ENCODE measurements around the gene NKX6-2. TPM values are rescaled to one million over a fixed set of nuclear protein-coding genes. Genes with fewer than 3 reads are reported as not detected.
"Not testable (repeated sequence)": the region's sequence is repeated elsewhere in the genome, so short reads cannot be mapped to it uniquely, and the experiment has no call there.

The NKX6-2 gene
- total RNA-seq, 2 experiments from 2014 or later, result not detected

DNA sequence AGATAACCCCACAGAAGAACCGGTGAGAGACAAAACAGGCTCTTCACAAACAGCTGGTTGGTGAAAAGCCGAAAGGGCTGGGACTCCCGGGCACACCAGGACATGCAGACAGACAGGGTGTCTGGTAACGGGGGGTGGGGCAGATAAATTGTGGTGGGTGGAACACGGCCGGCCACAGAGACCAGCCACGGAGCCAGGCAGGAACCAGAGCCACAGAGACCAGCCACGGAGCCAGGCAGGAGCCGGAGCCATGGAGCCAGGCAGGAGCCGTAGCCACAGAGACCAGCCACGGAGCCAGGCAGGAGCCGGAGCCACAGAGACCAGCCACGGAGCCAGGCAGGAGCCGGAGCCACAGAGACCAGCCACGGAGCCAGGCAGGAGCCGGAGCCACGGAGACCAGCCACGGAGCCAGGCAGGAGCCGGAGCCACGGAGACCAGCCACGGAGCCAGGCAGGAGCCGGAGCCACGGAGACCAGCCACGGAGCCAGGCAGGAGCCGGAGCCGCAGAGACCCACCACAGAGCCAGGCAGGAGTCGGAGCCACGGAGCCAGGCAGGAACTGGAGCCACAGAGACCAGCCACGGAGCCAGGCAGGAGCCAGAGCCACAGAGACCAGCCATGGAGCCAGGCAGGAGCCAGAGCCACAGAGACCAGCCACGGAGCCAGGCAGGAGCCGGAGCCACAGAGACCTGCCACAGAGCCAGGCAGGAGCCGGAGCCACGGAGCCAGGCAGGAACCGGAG lies 40.0 kb upstream of the NKX6-2 start:
- H3K36me3 Mint-ChIP-seq (ENCODE audit: low read depth); H3K4me1 Mint-ChIP-seq (ENCODE audit: low read depth); H3K9me3 Mint-ChIP-seq (ENCODE audit: insufficient read depth); POLR2A ChIA-PET; CTCF ChIA-PET; H3K27ac Mint-ChIP-seq; DNase-seq; H3K4me3 Mint-ChIP-seq; H3K27me3 Mint-ChIP-seq (ENCODE audit: low read depth); ATAC-seq: not testable (repeated sequence)

GRCh38 chr10:132820056-132820455 lies 34.1 kb upstream of the NKX6-2 start:
- CTCF ChIA-PET, result no interaction called here
- H3K27me3 Mint-ChIP-seq (ENCODE audit: low read depth), result no peaks in the 10 kb centered on the region

DNA sequence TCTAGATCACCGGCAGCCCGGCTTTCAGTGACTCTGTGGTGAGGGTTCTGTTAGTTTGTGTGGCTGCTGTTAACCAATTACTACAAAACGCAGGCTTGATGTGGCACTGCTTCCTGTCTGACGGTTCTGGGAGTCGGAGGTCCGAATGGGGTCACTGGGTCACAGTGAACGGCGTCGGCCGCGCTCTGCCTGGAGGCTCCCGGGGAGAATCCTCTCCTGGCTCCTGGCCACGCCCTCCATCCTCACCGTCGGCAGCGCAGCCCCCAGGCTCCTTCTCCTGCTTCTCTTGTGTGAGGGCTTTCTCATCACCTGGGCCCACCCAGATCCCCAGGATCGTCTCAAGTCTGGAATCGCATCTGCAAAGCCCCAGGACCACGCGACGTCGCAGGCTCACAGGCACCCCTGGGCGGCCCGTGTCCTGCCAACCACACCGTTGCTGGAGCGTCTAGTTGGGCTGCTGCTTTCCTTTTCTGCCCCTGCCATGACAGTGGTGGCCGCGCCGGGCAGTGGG lies 31.8 kb upstream of the NKX6-2 start:
- no peaks in the 10 kb centered on the region for H3K9me3 Mint-ChIP-seq (ENCODE audit: insufficient read depth)
- peaks cover 2% of the 10 kb centered on the region for H3K36me3 Mint-ChIP-seq (ENCODE audit: low read depth)
- ATAC-seq (no peak), DNase-seq (no peak)
- H3K27me3 Mint-ChIP-seq (ENCODE audit: low read depth), result no peaks in the 10 kb centered on the region
- no peaks in the 10 kb centered on the region for H3K4me1 Mint-ChIP-seq (ENCODE audit: low read depth)
- CTCF ChIA-PET, result interaction anchor here (1.6 kb wide), 1 partner anchor 163 kb away, joined by 3 read pairs; no protein-coding TSS in a partner anchor
- no peak overlapping the region for H3K4me3 Mint-ChIP-seq
- POLR2A ChIA-PET, result no interaction called here
- no peak overlapping the region for H3K27ac Mint-ChIP-seq

More at GRCh38 chr10:132820056-132820455, 34.1 kb upstream of the NKX6-2 start:
- no peak overlapping the region for H3K4me3 Mint-ChIP-seq
- DNase-seq (no peak), ATAC-seq (no peak)
- H3K9me3 Mint-ChIP-seq (ENCODE audit: insufficient read depth), result no peaks in the 10 kb centered on the region
- no peaks in the 10 kb centered on the region for H3K4me1 Mint-ChIP-seq (ENCODE audit: low read depth)
- H3K36me3 Mint-ChIP-seq (ENCODE audit: low read depth), result peaks cover 2% of the 10 kb centered on the region
- POLR2A ChIA-PET, result no interaction called here
- no peak overlapping the region for H3K27ac Mint-ChIP-seq

GRCh38 chr10:132816718-132817117 lies 30.8 kb upstream of the NKX6-2 start:
- DNase-seq (no peak), ATAC-seq (no peak)
- CTCF ChIA-PET, result no interaction called here
- Mint-ChIP-seq H3K4me1 (ENCODE audit: low read depth) (no peaks in the 10 kb centered on the region), H3K36me3 (ENCODE audit: low read depth) (peaks cover 2% of the 10 kb centered on the region), H3K4me3 (no peak overlapping the region), H3K27ac (no peak overlapping the region), H3K9me3 (ENCODE audit: insufficient read depth) (no peaks in the 10 kb centered on the region), H3K27me3 (ENCODE audit: low read depth) (no peaks in the 10 kb centered on the region)
- POLR2A ChIA-PET, result no interaction called here

DNA sequence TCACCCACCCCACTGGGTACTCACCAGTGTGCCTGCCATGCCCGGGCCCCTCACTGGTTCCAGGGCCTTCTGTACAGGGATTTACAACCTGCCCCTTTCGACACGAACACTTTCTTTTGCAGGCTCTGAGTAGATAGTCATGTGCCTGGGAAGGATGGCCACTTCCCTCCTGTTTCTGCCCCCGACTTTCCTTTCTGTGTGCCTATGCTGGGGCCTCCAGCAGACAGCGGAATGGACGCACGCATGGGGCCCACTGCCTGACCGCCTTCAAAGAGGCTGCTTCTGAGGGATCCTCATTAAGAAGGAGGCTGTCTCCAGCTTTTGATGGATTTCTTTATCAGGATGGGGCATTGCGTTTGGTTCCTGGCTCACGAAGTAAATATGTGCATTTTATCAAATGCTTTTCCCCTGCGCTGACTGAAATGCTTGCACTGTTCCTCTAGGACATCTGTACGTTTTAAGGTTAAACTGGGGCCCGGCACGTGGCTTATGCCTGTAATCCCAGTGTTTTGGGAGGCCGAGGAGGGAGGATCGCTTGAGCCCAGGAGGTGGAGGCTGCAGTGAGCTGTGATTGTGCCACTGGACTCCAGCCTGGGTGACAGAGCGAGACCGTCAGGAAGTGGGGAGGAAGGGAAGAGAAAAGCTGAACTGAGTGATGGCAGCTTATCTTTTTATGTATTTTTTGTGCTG lies 29.4 kb upstream of the NKX6-2 start:
- Mint-ChIP-seq H3K36me3 (ENCODE audit: low read depth) (peaks cover 2% of the 10 kb centered on the region), H3K27ac (no peak overlapping the region), H3K27me3 (ENCODE audit: low read depth) (no peaks in the 10 kb centered on the region), H3K9me3 (ENCODE audit: insufficient read depth) (no peaks in the 10 kb centered on the region), H3K4me3 (no peak overlapping the region), H3K4me1 (ENCODE audit: low read depth) (no peaks in the 10 kb centered on the region)
- ChIA-PET POLR2A (no interaction called here), CTCF (no interaction called here)
- no peak for ATAC-seq
- no peak for DNase-seq

DNA sequence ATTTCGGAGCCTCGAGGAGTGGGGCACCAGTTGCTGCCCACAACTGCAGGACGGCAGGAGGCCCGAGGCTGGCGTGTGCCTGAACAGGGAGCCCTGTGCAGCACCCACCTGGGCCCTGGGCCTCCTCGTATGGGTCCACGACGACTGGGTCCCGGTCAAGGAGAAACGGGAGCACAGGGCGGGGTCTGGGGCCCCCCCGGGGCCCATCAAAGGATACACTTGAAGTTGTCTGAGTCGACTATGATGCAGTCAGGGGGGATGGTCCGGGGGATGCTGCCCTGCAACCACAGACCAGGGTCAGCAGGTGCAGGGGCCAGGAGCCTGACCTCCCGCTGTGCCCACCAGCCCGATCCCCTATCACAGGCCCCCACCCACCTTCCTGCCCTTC lies 28.5 kb upstream of the NKX6-2 start:
- Mint-ChIP-seq H3K4me1 (ENCODE audit: low read depth) (no peaks in the 10 kb centered on the region), H3K27ac (no peak overlapping the region), H3K4me3 (no peak overlapping the region), H3K9me3 (ENCODE audit: insufficient read depth) (no peaks in the 10 kb centered on the region), H3K36me3 (ENCODE audit: low read depth) (no peaks in the 10 kb centered on the region), H3K27me3 (ENCODE audit: low read depth) (no peaks in the 10 kb centered on the region)
- CTCF ChIA-PET, result no interaction called here
- no peak for ATAC-seq
- POLR2A ChIA-PET, result no interaction called here
- no peak for DNase-seq

DNA sequence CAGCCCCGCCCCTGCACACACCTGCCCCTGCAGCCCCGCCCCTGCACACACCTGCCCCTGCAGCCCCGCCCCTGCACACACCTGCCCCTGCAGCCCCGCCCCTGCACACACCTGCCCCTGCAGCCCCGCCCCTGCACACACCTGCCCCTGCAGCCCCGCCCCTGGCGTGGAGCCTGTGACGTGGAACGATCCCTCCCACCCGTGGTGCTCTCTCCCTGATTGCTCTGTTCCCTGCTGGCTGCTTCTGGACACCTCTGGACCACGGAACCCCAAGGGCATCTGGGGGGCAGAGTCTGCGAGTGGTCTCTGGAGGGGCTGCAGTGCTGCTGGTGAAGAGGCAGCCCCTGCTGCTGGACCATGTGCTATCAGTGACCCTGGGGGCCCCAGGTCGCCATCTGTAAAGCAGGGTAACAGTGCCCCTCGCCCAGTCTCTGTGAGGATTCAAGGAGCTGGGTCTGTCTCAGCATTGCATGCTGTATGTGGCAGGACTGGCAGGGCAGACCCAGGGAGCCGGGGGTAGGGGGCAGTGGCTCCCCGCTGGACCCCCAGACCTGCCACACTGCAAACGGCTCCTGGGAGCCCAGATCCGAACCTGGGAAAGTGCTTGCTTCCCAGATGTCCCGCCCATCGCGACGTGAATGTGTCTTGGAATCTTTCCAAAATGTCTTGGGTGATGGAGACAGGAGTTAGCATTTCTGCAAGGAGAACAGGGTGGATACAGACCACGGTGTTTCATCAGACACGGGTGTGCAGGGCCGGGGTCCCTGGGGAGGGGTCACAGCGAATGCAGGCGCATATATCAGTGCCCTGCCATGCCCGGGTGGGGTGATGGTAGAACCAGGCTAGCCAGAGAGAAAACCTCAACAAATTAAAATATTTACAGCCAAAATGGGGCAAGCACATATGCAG lies 27.9 kb upstream of the NKX6-2 start:
- ChIA-PET CTCF (no interaction called here), POLR2A (no interaction called here)
- DNase-seq (no peak), ATAC-seq (no peak)
- Mint-ChIP-seq H3K27me3 (ENCODE audit: low read depth) (no peaks in the 10 kb centered on the region), H3K4me1 (ENCODE audit: low read depth) (no peaks in the 10 kb centered on the region), H3K27ac (no peak overlapping the region), H3K36me3 (ENCODE audit: low read depth) (no peaks in the 10 kb centered on the region), H3K4me3 (no peak overlapping the region), H3K9me3 (ENCODE audit: insufficient read depth) (no peaks in the 10 kb centered on the region)

DNA sequence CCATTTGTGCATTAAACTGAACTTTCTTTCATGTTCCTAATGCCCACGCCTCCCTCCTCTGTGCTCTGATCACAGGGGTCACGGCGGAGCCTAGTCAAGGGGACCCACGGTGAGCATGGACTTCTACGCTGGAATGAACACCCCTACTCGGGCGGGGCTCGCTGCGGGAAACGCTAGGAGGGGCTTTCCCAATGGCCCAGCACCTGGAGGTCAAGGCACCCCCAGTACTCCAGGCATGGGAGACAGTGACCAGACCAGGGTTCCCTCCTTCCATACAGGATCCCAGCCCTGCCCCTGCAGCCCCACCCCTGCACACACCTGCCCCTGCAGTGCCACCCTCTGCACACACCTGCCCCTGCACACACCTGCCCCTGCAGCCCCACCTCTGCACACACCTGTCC lies 27.1 kb upstream of the NKX6-2 start:
- no peaks in the 10 kb centered on the region for H3K36me3 Mint-ChIP-seq (ENCODE audit: low read depth)

GRCh38 chr10:132812520-132812919 lies 26.6 kb upstream of the NKX6-2 start:
- Mint-ChIP-seq H3K9me3 (ENCODE audit: insufficient read depth) (no peaks in the 10 kb centered on the region), H3K27ac (no peak overlapping the region), H3K27me3 (ENCODE audit: low read depth) (no peaks in the 10 kb centered on the region), H3K4me1 (ENCODE audit: low read depth) (no peaks in the 10 kb centered on the region), H3K4me3 (no peak overlapping the region), H3K36me3 (ENCODE audit: low read depth) (no peaks in the 10 kb centered on the region)
- DNase-seq, result no peak
- POLR2A ChIA-PET, result interaction anchor here (0.6 kb wide), 1 partner anchor 33 kb away, joined by 3 read pairs; no protein-coding TSS in a partner anchor
- ATAC-seq, result no peak
- CTCF ChIA-PET, result no interaction called here

More for the DNA sequence above, 27.1 kb upstream of the NKX6-2 start:
- CTCF ChIA-PET, result no interaction called here
- Mint-ChIP-seq H3K27me3 (ENCODE audit: low read depth) (no peaks in the 10 kb centered on the region), H3K4me3 (no peak overlapping the region), H3K9me3 (ENCODE audit: insufficient read depth) (no peaks in the 10 kb centered on the region), H3K4me1 (ENCODE audit: low read depth) (no peaks in the 10 kb centered on the region), H3K27ac (no peak overlapping the region)
- ATAC-seq, result no peak
- DNase-seq, result no peak
- POLR2A ChIA-PET, result interaction anchor here (0.6 kb wide), 1 partner anchor 33 kb away, joined by 3 read pairs; no protein-coding TSS in a partner anchor

DNA sequence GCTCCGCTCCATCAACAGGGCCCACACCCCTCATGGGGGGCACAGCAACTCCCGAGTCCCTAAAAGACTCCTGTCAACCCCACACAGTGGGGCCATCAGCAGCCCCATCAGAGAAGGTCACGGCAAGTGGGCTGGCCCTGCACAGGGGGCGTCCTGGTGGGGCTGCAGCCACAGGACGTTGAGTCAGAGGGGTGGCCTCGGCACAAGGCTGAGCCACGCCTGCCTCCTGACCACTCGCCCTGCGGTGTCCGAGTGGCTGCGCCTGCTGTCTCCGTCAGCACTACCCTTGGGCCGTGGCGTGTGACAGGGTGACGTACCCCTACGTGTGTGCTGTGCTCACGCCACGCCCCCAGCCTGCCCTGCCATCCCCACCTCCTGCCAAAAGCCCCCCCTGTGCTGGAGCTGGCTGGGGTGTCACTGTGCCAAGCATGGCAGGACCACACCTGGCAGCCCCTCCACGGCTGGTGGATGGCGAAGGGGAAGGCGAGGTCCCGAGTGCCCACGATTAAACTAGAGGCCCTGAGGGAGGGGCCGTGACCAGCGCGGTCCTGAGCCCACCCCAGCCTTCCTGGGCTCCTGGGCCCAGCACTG lies 26.0 kb upstream of the NKX6-2 start:
- H3K4me3 Mint-ChIP-seq, result no peak overlapping the region
- no peaks in the 10 kb centered on the region for H3K27me3 Mint-ChIP-seq (ENCODE audit: low read depth)
- H3K27ac Mint-ChIP-seq, result no peak overlapping the region
- ATAC-seq (no peak), DNase-seq (no peak)
- H3K36me3 Mint-ChIP-seq (ENCODE audit: low read depth), result no peaks in the 10 kb centered on the region
- CTCF ChIA-PET, result no interaction called here
- no peaks in the 10 kb centered on the region for H3K9me3 Mint-ChIP-seq (ENCODE audit: insufficient read depth)
- POLR2A ChIA-PET, result no interaction called here
- H3K4me1 Mint-ChIP-seq (ENCODE audit: low read depth), result no peaks in the 10 kb centered on the region

- Mint-ChIP-seq H3K4me3 (no peak overlapping the region), H3K9me3 (ENCODE audit: insufficient read depth) (no peaks in the 10 kb centered on the region), H3K4me1 (ENCODE audit: low read depth) (no peaks in the 10 kb centered on the region), H3K27ac (no peak overlapping the region), H3K36me3 (ENCODE audit: low read depth) (no peaks in the 10 kb centered on the region), H3K27me3 (ENCODE audit: low read depth) (no peaks in the 10 kb centered on the region)
- POLR2A ChIA-PET, result no interaction called here
- ATAC-seq, result no peak
- DNase-seq, result no peak
- CTCF ChIA-PET, result no interaction called here
Measured at GRCh38 chr10:132810807-132811700, 25.1 kb upstream of the NKX6-2 start.

Measured in activated CD8-positive, alpha-beta T cell treated with anti-CD3 and anti-CD28 coated beads, Interleukin-2, amount 10 ng/mL, durations not matched to agents 7 days and 5 days (primary cell).